HL-60/S4 treated with phorbol 12-myristate 13-acetate at 8.2 ng/mL for 4 days and 3 days (cell line): Measurements from ENCODE around the gene ITCH.
"Not testable (repeated sequence)": the region's sequence is repeated elsewhere in the genome, so short reads cannot be mapped to it uniquely, and the experiment has no call there.

ENCODE experiments used
- in situ Hi-C: fragments of 300-500 bp; cut with MboI; formaldehyde crosslinking; loops from 2 replicates; pipeline ENCODE4 v1.15.0; 2022; ENCODE audit warnings: low sequenced_read_pairs

Gene ITCH

DNA sequence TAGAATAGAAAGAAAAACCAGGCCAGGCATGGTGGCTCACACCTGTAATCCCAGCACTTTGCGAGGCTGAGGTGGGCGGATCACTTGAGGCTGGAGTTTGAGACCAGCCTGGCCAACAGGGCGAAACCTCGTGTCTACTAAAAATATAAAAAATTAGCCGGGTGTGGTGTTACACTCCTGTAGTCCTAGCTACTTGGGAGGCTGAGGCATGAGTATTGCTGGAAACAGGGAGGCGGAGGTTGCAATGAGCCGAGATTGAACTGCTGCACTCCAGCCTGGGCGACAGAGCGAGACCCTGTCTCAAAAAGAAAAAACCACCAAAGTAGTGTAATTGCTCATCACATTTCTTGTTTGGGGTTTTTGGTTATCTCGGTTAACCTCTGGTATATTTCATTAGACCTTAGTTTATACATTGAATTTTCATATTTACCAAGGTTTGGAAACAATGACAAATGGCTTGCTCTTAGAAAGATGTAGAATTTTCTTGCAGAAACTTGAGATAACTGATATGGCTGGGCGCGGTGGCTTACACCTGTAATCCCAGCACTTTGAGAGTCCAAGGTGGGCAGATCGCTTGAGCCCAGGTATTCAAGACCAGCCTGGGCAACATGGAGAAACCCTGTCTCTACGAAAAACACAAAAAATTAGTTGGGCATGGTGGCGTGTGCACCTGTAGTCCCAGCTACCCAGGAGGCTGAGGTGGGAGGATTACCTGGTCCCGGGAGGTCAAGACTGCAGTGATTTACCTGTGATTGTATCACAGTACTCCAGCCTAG, 14.2 kb downstream of the ITCH start:
- in situ Hi-C loops = no loop called here

DNA sequence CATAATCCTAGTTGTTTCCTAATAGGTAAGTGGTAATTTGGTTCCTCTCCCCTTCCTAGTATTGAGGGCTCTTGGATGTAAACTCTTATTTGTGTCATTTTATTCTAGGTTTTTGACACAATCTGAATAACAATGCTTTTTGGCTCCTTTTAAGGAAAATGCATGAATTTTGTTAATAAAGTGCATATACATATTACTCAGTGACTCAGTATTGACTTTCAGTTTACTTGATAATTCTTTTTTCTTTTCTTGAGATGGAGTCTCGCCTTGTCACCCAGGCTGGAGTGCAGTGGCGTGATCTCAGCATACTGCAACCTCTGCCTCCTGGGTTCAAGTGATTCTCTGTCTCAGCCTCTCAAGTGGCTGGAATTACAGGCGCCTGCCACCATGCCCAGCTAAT, 19.1 kb downstream of the ITCH start:
- in situ Hi-C loops = no loop called here

DNA sequence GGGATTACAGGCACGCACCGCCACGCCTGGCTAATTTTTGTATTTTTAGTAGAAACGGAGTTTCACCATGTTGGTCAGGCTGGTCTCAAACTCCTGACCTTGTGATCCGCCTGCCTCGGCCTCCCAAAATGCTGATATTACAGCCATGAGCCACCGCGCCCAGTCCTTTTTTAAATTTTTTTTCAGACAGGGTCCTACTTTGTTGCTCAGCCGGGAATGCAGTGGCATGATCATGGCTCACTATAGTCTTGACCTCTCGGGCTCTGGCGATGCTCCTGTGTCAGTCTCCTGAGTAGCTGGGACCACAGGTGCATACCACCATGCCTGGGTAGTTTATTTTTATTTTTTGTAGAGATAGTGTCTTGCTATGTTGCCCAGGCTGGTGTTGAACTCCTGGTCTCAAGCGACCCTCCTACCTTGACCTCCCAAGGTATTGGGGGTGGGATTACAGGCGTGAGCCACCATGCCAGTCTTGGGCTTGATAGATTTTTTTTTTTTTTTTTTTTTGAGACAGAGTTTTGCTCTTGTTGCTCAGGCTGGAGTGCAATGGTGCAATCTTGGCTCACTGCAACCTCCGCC, 19.9 kb downstream of the ITCH start:
- in situ Hi-C loops = not testable (repeated sequence)

GRCh38 chr20:34385464-34385863, 22.4 kb downstream of the ITCH start:
- in situ Hi-C loops = no loop called here

- in situ Hi-C loops = no loop called here
Measured at GRCh38 chr20:34388000-34388399, 24.9 kb downstream of the ITCH start.

- in situ Hi-C loops = no loop called here
Measured at GRCh38 chr20:34388678-34389077, 25.6 kb downstream of the ITCH start.

DNA sequence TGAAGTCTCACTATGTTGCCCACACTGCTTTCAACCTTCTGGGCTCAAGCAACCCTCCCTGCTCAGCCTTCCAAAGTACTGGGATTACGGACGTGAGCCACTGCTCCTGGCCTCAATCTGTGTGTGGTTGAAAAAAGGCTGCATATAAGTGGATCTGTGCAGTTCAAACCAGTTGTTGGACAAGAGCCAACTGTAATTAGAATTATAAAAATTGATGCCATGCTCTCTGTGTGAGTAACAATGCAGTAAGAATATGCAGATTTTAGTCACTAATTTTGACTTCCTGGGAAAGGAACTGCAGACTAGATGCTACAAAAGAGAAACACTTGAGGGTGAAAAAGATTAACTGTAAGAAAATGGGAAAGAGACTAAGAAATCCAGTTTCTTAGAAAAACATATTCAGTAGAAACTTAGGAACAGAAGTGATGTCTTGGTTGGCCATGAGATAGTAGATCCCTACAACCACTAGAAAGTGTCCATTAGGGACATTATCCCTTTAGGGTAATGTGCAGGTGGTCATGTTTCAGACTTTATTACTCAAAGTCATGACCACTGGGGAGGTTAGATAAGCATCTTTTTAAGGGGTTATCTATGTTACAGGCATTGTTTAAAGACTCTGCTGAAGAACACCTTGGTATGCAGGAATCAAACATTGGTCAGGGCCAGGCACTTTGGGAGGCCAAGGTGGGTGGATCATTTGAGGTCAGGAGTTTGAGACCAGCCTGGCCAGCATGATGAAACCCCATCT, 26.3 kb downstream of the ITCH start:
- in situ Hi-C loops = no loop called here

DNA sequence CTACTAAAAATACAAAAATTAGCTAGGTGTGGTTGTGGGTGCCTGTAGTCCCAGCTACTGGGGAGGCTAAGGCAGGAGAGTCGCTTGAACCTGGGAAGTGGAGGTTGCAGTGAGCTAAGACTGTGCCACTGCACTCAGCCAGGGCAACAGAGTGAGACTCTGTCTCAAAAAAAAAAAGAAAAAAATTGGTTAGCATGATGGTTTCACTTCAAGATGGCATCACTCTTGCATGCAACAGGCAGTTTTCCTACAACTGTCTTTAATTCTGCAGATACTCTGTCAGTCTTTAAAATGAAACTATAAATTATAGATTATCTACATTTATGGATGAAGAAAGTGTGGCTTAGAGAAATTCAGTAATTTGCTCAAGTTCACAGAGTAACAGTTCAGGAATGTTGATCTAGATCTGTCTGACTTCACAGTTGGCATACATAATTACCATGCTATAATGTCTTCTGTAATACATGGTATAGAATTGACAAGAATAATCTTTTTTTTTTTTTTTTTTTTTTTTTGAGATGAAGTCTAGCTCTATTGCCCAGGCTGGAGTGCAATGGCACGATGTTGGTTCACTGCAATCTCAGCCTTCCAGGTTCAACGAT, 27.0 kb downstream of the ITCH start:
- in situ Hi-C loops = no loop called here

- in situ Hi-C loops = no loop called here
Measured at GRCh38 chr20:34396408-34396807, 33.3 kb downstream of the ITCH start.

- in situ Hi-C loops = no loop called here
Measured at GRCh38 chr20:34397096-34397495, 34.0 kb downstream of the ITCH start.

DNA sequence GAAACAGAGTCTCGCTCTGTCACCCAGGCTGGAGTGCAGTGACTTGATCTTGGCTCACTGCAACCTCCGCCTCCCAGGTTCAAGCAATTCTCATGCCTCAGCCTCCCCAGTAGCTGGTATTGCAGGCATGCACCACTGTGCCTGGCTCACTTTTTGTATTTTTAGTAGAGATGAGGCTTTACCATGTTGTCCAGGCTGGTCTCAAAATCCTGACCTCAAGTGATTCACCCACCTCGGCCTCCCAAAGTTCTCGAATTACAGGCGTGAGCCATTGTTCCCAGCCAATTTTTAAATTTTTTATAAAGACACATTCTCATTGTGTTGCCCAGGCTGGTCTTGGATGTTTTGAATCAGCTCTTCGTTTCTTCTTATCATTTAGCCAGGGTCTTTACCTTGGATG, 37.7 kb downstream of the ITCH start:
- in situ Hi-C loops = not testable (repeated sequence)

DNA sequence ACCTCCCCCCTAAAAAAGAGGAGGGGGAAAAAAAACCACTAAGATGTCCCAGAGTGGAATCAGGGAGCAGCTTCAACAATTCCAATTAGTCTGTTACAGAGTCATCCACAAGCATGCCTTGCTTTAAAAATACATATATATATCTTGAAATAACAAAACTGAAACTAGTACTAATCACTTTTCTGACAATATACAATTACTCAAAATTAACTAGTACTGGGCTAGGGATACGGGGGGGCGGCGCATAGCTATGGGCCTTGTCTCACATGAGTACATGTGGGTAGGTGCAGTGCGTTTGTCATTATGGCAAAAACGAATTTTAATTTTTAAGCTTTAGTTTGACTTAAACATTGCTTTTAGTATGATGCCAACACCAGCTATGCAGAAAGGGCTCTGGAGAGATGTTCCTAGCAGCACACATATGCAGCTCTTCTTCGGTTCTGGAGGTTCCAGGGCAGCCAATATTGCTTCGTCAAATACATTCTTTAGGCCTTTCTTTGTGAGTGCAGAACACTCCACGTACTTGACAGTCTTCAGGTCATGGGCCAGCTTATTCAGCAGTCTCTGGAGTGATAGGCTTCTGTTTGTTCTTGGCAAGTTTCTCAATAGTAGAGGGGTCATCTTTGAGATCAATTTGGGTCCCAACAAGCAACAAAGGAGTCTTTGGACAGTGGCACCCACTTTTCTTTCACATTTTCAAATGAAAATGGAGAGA, 38.8 kb downstream of the ITCH start:
- in situ Hi-C loops = no loop called here

- in situ Hi-C loops = no loop called here
Measured at GRCh38 chr20:34402461-34402860, 39.4 kb downstream of the ITCH start.

- in situ Hi-C loops = no loop called here
Measured at GRCh38 chr20:34403063-34403827, 40.2 kb downstream of the ITCH start.

DNA sequence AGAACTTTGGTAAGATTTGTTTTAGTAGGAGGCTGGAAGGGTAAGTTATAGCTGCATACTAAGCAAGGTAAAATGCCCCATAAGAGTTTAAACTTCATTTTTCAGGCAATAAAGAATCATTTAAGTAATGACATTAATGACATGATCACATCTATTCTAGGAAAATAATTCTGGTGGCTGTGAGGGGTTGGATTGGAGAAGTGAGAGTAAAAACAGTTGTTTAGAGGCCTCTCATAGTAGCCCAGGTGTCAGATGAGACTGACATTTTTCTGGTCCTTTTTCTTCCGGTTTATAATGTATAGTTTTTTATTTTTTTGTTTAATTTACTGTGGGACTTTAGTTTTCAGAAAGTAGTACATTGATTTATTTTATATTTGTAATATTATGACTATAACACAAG, 40.8 kb downstream of the ITCH start:
- in situ Hi-C loops = no loop called here

DNA sequence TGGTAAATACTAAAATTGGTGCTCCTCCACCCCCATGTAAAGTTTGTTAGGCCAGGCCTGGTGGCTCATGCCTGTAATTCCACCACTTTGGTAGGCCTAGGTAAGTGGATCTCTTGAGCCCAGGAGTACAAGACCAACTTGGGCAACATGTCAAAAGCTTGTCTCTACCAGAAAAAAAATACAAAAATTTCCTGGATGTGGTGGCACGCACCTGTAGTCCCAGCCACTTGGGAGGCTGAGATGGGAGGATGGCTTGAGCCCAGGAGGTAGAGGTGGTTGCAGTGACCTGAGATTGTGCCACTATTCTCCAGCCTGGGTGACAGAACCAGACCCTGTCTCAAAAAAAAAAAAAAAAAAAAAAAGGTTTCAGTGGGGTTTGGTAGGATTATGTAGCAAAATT, 41.7 kb downstream of the ITCH start:
- in situ Hi-C loops = no loop called here

DNA sequence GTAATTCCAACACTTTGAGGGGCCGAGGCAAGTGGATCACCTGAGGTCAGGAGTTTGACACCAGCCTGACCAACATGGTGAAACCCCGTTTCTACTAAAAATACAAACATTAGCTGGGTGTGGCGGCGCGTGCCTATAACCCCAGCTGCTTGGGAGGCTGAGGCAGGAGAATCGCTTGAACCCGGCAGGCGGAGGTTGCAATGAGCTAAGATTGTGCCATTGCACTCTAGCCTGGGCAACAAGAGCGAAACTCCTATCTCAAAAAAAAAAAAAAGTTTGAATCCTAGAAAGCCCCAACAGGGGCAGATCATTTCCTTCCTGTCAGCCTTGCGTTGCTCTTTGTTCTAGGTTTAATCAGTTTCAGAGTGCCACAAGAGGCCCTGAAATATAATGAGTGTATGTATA, 42.2 kb downstream of the ITCH start:
- in situ Hi-C loops = not testable (repeated sequence)

- in situ Hi-C loops = not testable (repeated sequence)
Measured at GRCh38 chr20:34405942-34406341, 42.9 kb downstream of the ITCH start.

DNA sequence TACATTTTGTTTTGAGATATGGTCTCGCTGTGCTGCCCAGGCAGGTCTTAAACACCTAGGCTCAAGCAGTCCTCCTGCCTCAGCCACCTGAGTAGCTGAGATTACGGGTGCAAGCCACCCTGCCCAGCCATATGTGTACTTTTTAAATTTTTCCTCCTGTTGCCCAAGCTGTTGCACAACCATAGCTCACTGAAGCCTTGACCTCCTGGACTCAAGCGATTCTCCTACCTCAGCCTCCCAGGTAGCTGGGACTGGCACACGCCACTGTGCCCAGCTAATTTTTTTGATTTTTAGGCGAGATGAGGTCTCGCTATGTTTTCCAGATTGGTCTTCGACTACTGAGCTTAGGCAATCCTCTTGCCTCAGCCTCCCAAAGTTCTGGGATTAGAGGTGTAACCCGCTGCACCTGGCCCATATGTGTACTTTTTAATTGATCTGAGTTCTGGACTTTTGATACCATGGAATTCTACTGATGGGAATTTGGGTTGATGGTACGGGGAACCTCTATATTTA, 44.9 kb downstream of the ITCH start:
- in situ Hi-C loops = no loop called here

DNA sequence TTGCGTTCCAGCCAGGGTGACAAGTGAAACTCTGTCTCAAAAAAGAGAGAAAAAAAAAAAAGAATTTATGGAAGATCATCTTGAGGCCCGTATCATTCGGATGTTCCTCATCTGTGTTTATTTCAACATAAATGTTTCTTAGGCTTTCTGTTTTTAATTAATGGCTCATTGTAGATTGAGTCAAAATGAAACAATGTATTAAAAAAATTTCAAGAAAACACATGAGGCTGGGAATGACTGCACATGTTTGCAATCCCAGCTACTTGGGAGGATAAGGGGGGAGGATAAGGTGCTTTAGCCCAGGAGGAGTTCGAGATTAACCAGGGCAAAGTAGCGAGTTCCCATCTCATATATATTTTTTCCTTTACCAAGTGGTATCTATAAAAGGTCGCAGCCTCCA, 47.3 kb downstream of the ITCH start:
- in situ Hi-C loops = no loop called here
